Stimulated activated CD4-positive, alpha-beta T cell treated with anti-CD3 and anti-CD28 coated beads, Interleukin-2, amount 100 ng/mL, for 48 hours (primary cell): ENCODE results near the gene CALR3.
"Not testable (repeated sequence)": the region's sequence is repeated elsewhere in the genome, so short reads cannot be mapped to it uniquely, and the experiment has no call there.

ENCODE experiments used
- DNase-seq, 2 donors: peaks; one replicate each; pipeline ENCODE4 v3.0.0-alpha.2; 2020

The CALR3 gene

DNA sequence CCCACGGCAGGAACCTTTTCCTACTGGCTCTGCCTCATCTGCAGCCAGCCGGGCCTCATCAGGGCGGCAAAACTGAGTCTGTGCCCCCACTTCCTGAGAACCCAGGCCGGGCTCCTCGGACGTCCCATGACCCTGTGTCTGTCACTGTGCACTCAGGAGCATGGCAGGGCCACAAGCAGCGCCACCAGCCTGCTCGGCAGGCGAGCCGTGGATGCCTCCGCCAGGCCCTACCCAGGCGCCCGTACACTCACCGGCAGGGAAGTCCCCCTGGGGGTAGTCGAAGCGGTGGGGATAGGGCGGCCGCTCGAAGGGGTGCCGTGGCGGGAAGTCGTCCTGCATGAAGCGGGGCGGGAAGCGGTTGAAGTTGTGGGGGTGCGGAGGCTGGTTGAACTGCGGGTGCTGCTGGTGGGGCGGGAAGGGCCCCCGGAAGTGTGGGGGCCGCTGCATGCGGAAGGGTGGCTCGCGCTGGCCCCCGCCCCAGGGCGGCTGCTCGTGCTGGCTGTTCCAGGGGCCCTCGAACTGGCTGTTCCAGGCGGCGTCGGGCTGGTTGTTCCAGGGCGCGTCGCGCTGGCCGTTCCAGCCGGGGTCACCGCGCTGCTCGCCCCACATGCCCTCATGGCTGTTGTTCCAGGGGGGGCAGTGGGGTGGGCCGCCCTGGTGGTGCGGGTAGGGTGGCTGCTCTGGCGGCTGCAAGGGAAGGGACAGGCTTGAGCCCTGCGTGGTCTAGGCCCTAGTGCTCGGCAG is 29.2 kb upstream of the CALR3 start:
- no peak for DNase-seq

DNA sequence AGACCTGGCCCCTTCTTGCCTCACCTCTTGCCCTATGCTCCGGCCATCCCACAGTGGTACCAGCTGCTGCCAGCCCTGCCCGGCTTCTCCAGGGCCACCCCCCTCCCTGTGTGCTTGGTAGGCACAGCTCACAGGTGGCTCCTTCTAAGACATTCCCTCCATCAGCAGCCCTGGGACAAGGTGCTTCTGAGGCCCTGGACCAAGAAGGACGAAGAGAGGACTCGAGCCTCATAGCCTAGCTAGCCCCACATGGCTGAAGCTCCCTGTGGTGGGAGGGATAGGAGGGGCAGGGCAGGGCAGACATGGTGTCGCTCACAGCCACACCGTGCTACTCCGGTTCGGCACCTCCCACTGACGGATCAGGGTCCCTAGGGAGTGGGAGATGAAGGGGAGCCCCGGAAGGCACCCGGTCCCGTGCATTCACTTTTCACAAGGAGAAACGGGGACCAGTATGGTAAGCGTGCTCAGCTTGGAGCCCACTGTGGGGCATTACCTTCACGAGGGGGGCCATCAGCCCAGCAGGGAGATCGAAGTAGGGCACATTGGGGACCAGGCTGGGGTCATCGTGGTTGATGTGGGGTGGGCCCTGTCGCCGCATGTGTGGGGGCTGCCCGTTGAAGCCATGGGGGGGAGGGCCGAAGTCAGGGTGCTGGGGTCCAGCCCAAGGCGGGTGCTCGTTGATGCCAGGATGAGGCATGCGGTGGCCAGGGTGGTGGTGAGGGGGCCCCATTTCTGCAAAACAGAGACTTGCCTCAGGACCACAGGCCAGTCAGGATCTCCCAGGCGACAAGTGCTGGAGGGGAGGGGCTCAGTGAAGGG is 26.8 kb upstream of the CALR3 start:
- no peak for DNase-seq

DNA sequence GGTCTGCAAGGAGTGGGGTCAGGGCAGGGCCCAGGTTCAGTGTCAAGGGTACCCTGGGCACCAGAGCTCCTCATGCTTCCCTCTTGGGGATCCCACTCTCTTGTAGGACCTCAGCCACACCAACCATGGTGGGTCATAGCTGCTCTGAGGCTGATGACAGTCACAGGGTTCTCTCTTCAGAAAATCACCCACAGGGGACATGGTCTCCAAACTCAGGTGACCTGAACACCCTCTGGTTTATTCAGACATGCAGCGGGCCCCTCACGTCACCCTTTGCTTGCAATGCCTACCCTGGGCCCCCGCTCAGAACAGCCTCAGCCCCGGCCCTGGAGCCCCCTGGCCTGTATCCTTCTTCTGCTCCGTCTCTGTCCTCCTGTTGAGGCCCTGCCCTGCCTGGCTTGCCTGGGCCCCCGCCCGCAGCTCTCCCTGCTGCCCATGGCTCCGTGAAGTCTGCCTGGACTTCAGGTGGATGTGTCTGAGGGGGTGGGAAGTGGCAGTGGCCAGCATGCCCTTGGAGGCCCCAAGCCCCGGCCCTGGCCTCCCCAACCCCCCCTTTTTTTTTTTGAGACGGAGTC is 25.8 kb upstream of the CALR3 start:
- no peak for DNase-seq

DNA sequence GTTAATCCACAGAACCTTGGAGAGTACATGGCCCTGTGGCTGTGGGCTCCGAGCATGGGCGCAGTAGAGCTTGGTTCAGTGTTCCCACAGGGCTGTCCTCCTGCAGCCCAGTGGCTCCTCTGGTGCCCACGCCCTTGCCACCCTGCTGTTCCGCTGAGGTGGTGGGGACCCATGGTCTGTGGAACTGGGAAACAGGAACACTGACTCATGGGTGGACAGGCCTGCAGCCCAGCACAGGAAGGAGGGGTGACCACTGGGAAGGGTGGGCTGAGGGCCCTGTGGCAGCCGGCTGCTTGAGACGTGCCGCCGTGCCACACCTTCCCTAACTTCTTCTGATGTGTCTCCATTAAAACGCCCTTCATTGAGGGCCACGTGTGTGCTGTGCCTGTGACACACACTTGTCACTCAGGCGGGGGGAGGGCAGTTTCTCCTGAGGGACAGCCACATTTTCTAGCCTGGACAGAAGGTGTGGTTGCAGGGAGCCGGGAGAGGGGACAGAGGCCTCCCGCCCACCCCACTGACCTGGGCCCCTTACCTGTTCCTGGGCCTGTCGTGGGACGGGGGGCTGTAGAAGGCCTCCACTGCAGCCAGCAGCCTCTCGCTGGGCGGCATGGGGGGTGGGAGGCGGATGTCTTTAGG is 25.1 kb upstream of the CALR3 start:
- DNase-seq, result no peak

DNA sequence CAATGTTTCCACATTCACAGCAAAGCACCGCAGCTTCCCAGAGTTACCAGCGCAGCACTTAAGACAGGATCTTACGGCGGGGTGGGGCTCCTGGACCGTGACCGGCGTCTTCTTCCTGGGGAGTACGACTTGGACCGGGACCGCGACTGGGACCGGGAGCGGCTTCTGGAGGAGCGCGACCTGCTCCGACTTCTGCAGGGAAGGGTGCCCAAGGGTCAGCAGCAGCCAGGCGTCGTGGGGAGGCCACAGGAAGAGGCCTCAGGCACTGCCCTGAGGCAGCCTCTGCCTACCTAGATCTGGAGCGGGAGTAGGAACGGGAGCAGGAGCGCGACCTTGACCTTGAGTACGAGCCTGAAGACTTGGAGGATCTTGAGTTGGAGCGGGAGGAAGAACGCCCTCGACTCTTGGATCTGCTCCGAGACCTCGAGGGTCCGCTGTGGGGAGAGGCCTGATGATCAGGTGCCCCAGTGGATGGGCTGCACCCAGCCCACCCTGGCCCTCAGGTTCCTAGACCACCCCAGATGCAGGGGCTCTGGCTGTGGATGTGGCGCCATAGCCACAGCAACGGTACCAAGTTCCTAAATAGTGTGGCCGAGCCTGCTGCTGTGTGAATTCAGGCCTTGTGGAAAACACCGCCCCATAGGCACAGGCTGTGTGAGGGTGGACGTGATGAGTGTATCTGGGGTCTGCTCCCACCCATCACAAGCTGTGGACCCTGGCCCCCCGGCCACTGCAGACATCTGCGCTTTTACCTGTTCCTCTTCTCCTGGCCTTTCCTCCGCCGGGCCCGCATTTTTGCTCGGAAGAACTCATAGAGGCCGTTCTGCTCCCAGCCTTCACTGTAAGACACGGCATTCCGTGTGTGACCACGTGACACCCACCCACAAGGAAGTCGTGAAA is 24.4 kb upstream of the CALR3 start:
- DNase-seq, result no peak

DNA sequence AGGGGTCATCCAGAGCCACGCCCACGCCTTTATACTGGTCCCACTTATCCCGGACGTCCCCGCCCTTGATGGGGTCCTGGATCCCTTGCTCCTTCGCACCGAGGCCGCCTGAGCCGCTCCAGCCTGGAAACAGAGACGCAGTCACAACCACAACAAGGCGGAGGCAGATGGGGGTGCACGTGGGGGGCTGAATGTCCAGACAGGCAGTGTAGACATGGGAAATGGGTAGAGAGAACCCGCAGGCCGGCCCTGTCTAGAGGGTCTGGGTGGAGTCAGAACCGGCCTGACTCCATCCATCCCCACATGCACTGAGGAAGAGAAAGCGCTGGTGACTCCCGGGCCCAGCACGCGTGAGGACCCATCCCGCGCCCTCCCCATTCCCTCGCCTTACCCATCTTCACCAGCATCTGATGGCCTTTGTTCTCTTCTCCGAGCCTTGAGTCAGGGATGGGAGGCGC is 23.3 kb upstream of the CALR3 start:
- DNase-seq, result no peak

DNA sequence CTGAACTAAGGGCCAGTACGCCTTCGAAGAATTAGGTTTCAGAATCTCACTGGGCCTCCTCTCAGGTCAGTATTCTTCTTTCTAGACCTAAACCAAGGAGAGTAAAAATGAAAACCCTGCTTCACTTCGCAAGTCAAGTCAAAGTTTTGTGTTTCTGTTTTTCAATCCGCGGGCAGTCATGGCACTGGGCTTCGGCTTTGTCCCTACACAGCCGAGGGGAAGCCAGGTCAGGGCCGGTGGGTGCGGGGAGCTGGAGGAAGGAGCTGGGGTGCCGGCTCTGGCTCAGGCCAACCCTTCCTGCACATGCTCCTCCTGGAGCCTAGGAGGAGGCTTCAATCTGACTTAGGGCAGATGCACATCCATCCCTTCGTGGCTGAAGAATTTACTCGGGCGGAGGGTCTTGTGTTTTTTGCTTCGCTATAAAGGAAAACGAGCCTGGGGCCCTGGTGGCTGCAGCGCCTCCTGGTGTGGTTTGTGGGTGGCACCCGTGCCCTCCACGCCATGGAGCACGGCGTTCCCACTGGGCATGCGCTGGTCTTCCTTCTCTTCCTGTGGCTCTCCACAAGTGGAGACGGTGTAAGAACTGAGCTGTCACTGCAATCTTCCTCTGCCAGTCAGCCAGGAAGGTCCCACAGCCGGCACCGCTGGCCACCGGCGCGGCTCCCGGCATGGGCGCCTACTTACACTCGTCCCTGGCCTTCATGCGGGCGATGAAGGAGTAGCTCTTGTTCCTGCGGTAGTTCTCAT is 22.7 kb upstream of the CALR3 start:
- no peak for DNase-seq

DNA sequence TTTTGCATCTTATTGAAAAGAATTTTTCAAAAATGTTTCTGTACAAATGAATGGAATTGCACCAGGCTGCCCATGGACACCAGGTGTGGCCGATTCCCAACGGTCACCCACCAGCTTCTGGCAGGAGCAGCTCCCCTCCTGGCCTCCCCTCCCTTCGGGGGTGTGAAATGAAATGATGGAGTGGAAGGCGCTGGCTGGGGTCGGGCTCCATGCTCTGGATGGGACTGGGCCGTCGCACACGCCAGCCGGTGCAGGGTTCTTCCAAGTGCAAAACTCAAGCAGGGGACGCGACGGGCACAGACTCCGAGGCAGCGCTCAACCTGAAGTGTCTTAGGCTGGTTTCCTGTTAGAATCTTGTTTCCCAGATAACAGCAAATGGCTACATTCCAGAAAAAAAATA is 22.1 kb upstream of the CALR3 start:
- DNase-seq, result no peak

DNA sequence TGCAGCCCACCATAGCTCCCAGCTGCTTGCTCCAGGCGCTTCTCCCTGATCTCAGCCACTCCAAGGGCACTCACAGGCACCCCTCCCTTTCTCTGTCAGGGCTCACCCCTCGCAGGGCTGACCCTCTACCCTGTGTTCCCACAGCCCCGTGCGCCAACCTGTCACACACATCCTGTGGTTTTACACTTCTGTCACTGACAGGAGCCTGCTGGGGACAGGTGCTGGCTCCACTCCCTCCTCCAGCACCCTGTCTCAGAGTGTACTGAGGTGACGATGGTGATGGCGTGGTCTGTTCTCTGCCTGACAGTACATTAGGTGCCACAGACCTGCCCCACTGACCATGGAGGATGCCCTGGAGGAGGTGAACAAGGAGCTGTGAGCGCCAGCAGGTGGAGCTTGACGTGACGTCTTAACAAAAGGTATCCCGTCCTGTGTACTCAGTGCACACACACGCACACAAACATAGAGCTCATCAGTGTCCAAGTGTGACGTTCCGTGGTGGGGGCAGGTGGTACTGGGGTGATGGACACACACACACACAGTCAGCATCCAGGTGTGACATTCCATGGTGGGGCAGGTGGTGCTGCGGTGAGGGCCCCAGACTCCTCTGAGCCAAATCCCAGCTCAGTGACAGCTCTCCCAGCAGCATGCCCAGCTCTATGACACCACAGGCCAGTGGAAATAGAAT is 21.1 kb upstream of the CALR3 start:
- no peak for DNase-seq

DNA sequence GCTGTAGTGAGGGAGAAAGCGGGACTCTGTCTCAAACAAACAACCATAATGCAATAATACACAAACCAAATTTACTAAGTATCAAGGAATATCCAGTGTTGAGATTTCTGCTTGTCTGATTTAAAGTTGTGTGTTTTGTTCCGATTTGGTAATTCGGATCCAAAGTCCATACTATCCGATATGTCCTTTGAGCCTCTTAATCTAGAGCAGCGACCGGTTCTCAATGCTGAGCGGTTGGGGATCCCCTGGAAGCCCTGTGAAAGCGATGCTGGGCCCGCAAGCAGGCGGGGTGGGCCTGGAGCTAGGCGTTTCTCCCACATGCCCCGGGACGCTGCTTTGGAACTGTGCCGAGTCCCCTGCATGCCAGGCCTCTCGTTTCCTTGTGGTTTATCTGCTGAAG is 20.4 kb upstream of the CALR3 start:
- no peak for DNase-seq

DNA sequence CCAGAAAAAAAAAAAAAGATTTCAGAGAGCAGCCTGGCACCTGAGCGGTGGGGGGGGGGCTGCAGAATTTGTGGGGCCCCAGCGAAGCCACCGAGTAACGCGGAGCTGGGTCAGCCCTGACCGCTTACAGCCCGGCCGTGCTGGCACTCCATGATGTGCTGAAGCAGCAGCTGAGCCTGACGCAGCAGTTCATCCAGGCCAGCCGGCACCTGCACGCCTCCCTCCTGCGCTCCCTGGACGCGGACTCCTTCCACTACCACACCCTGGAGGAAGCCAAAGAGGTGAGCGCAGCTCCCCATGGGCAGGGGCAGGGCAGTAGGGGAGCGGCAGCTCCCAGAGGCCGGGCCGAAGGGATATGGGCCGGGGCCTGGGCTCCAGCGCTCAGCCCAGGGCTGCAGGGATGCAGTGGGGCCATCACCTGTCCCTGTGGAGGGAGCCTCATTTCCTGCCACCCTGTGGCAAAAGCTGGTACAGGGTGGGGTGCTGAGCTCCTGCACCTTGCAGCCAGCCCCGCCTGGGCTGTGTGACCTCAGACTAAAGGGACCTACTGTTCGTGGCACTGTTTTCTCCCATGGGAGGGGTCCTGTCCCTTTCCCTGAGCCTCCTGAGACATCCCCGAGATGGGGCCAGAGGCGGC is 18.5 kb upstream of the CALR3 start:
- DNase-seq, result no peak

DNA sequence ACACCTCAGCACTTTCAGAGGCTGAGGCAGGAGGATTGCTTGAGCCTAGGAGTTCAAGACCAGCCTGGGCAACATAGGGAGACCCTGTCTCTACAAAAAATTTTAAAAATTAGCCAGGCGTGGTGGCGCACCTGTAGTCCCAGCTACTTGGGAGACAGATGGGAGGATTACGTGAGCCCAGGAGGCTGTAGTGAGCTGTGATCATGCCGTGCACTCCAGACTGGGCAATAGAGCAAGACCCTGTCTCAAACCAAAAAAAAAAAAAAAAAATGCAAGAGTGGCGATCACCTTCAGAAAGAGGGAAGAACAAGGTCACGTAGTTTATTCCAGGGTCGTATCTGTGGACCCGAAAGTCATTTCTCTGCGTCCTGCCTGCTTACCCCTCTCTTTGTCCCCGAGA is 16.6 kb upstream of the CALR3 start:
- not testable (repeated sequence) for DNase-seq

DNA sequence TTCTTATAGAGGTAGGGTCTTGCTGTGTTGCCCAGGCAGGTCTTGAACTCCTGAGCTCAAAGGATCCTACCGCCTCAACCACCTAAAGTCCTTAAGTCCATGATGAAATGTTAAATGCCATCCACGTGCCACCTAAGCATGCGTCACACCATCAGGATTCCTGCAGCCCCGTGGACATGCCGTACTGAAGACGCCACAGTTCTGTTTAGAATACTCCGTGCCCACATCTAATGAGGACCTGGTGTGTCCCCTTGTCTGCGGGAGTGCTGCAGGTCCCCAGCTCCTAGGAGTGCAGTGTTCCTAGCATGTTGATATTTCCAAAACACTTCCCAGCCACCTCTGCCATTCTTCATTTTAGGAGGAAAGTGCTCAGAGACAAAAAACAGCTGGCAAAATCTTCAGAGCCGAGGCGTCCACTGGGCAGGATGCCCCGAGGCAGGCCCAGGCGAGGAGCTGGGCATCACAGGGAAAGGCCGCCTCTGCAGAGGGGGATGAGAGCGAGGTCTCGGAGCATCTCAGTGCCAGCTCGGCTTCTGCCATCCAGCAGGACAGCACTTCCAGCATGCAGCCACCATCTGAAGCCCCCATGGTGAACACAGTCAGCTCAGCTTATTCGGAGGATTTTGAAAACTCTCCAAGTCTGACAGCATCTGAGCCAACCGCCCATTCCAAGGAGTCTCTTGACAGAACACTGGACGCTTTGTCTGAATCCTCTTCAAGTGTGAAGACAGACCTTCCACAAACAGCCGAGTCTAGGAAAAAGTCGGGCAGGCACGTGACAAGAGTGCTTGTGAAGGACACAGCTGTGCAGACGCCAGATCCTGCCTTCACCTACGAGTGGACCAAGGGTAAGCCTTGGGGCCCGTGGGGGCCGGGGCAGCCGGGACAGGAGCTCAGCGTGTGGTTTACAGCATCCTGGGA is 13.4 kb upstream of the CALR3 start:
- DNase-seq, result no peak

DNA sequence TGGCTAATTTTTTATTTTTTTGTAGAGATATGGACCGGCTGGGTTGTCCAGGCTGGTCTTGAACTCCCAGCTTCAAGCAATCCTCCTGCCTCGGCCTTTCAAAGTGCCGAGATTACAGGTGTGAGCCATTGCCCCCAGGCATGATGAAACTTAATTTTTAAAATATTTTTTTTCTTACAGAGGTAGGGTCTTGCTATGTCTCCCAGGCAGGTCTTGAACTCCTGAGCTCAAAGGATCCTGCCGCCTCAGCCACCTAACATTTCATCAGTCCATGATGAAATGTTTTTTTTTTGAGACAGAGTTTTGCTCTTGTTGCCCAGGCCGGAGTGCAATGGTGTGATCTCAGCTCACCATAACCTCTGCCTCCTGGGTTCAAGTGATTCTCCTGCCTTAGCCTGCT is 12.6 kb upstream of the CALR3 start:
- no peak for DNase-seq

DNA sequence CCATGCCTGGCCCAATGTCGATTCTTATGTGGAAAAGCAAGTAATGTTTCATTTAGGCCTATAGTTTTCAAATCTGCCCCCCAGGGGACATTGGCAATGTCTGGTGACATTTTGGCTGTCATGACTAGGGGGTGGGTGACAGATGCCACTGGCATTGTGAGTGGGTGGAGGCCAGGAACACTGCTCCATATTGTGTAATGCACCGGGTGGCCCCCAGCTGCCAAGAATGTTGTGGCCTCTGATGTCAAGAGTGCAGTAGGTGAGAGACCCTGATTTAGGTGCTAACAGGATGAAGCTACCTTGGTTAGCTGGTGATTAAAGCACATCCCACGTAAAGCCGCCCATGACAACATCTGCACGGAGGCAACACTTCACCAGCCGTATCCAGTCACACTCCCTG is 11.0 kb upstream of the CALR3 start:
- DNase-seq, result no peak

DNA sequence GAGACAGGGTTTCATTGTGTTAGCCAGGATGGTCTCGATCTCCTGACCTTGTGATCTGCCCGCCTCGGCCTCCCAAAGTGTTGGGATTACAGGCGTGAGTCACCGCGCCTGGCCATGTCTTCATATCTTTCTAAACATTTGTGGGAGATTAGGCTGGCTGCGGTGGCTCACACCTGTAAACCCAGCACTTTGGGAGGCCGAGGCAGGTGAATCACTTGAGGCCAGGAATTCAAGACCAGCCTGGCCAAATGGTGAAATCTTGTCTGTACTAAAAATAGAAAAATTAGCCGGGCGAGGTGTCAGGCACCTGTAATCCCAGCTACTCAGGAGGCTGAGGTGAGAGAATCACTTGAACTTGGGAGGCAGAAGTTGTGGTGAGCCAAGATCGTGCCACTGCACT is 10.2 kb upstream of the CALR3 start:
- DNase-seq, result not testable (repeated sequence)

DNA sequence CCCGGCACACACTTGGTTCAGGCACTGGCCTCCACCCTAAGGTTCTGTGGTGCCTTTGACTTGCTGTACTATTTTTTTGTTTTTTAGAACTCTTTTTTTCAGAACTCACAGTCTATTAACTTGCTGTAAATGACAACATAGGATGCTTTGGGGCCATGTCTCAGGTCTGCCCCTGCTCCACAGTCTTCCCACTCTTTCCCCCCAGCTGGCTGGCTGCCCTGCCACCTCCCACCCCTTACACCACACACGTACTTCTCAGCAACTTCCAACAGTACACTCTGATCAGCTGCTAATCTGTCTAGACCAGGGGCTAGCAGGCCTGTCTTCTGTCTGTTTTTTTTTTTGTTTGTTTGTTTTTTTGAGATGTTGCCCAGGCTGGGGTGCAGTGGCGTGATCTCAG is 8.3 kb upstream of the CALR3 start:
- no peak for DNase-seq

DNA sequence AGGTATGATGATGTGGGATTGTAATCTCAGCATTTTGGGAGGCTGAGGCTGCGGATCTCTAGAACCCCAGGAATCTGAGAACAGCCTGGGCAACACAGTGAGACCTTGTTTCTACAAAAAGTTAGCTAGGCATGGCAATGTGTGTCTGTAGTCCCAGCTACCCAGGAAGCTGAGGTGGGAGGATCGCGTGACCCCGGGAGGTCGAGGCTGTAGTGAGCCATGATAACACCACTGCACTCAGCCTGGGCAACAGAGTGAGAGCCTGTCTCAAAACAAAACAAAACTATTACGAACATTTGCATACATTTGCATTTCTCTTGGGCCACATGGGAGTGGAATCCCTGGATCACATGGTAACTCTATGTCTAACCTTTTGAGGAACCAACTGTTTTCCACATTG is 1.9 kb upstream of the CALR3 start:
- DNase-seq, result no peak

DNA sequence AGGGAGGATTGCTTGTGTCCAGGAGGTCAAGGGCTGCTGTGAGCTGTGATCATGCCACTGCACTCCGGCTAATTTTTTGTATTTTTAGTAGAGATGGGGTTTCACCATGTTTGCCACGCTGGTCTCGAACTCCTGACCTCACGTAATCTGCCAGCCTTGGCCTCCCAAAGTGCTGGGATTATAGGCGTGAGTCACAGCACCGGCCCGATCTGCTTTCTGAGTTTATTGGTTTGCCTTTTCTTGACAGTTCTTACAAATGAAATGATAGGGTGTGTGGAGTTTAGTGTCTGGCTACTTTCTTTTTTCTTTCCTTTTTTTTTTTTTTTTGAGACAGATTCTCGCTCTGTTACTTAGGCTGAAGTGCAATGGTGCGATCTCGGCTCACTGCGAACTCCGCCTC is 1.1 kb upstream of the CALR3 start:
- DNase-seq, result no peak

DNA sequence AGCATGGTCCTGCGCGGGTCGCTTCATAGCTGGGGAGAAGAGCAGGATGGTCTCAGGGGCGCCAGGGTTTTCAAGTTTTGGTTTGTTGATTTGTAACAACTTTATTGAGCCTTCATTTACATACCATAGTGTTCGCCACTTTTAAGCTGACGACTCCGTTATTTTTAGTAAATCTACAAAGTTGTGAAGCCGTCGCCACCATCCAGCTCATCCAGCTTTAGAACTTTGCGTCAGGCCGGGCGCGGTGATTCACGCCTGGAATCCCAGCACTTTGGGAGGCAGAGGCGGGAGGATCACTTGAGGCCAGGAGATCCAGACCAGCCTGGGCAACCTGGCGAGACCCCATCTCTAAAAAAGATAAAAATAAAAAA is 631 bp upstream of the CALR3 start:
- no peak for DNase-seq
